Hypothalamus (tissue), 51 donors: Measurements from ENCODE around the gene ADK.

ENCODE experiments used
- DNase-seq, 51 donors: peaks; one replicate each; lab custom pipeline; 2025; lab: John Stamatoyannopoulos, UW

The ADK gene

DNA sequence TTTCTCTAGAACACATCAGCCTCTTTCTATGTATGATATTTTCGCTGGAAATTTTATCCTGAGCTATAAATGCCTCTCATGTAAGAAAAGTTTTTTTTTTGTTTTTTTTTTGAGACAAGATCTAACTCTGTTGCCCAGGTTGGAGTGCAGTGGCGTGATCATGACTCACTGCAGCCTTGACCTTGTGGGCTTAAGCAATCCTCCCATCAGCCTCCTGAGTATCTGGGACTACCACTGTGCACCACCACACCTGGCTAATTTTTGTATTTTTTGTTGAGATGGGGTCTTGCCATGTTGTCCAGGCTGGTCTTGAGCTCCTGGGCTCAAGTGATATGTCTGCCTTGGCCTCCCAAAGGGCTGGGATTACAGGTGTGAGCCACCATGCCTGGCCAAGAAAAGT lies 80.4 kb downstream of the ADK start:
- no peak for DNase-seq

DNA sequence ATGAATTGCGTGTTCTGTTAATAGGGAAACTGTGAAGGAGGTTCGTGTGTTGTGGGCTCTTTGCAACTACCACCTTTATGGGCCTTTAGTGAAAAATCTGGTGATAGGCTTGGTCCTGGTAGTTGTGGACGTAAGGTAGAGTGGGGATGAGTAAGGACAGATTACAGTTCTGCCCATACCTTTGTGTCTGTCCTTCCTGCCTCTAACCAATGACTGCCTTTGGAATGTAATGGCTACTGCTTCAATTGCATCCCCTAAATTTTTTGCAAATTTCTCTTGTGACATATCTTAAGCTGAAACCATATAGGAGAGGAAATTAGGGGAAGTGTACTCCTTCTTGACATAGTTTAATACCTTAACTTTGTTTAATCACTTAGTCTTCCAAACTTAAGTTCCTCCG lies 82.3 kb downstream of the ADK start:
- DNase-seq = no peak

DNA sequence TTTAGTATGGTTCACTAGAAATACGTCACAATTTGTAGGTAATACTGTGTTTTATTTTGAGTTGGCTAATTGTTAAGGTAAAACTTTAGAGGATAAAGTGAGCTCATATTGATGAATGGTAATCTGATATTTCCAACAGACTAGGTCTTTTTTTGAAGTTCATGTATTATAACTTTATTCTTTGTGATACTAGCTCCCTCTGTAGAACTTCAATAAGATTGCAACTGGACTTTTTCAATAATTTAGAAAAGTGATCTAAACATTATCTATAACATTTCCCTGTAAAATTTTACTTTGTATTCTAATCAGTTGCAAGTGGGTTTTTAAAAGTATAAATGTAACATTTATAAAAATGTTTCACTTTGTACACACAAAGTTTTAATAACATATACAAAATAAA lies 83.5 kb downstream of the ADK start:
- DNase-seq = no peak

- peak in 1 of 51 donors; percentile 2 for DNase-seq
Measured at GRCh38 chr10:74238031-74238431, 87.0 kb downstream of the ADK start.

DNA sequence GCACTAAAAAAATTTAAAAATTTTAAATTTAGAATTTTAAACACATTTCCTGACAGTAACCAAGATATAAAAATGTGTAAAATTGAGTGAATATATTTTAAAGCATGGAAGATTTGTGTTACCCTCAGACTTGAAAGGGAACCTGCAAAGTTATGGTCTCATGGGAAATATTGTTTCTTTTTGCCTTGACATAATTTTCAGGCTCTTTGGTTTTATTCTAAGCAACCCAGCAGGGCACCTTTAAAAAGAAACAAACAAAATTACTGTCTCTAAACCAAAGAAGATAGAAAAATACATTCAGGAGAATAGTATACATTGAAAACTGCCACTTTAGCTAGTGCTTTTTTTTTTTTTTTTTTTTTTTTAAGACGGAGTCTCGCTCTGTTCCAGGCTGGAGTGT lies 87.5 kb downstream of the ADK start:
- no peak for DNase-seq

- DNase-seq = no peak
Measured at GRCh38 chr10:74243067-74243466, 92.0 kb downstream of the ADK start.

DNA sequence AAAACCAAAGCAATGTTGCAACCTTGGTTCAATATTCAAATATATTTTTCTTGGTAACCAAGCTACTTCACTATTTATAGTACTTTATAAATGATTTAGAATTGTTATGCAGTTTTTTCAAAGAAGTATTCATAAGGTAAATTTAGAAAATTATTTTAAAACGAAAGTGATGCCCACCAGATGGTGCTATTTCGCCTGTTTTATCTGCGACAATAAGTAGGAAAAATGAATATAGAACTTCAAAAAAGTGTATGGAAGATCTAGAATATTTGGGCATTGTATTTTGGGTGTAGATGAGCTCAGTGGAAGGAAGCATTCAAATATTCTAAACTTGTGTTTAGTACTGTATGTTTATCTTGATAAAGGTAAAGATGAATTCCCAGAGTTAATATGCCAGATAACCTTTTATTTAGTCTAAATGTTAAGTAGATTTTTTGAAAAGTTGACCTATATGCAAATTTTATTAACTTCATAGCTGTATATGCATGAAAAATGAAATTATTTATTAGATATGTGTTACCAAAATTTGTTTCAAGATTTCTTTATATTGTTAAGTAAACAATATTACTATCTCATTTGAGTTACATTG lies 93.2 kb downstream of the ADK start:
- DNase-seq = peak in 1 of 51 donors; percentile 24

- no peak for DNase-seq
Measured at GRCh38 chr10:74244807-74245206, 93.8 kb downstream of the ADK start.

- no peak for DNase-seq
Measured at GRCh38 chr10:74246495-74246894, 95.5 kb downstream of the ADK start.

DNA sequence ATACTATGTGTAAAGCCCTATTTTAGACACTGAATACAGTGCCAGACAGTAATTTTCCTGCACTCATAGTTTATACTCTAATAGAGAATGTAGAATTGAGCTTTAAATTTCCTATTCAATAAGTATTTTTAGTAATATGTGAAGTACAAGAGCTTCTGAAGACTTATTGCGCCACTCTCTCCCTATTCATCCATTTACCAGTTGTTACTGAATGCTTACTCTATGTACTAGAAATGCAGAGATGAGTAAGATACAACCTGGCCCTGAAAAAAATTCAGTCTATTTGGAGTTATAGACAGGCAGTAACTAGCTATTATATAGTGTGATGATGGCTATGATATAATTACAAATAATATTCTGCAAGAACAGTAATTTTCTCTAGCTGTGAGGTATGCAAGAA lies 98.8 kb downstream of the ADK start:
- no peak for DNase-seq

DNA sequence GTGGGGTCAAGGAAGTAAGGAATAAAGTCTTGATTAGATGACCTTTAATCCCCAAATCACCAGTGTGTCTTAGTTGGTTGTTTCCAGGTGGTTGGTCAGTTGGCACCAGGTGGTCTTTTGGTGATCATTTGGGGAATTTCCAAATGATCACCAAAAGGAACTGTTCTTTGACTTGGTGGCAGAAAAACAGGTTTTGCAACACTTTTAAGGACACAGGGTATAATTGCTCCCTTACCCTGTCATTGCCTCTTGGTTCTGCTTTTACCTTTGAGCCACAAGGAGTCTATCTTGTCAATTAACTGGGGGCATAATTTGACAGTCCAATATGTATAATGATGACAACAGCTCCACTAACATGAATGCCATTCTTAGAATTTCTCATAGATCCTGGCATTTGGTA lies 104.2 kb downstream of the ADK start:
- no peak for DNase-seq

- DNase-seq = no peak
Measured at GRCh38 chr10:74255888-74256357, 104.9 kb downstream of the ADK start.

GRCh38 chr10:74262856-74263255 lies 111.8 kb downstream of the ADK start:
- DNase-seq = no peak

DNA sequence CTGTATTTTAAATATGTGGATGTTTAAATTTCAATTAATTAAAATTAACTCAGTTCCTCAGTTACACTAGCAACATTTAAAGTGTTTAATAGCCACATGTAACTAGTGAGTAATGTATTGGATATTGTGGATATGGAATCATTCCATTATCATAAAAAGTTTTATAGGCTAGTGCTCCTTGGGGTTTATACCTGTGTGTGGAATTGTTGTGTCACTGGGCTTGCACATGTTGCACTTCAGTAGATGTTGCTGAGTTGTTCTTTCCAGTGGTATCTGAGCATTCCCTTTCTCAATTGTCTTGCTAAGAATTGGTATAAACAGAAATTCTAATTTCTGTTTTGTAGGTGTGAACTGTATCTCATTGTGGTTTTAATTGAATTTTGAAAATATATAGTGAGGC lies 113.0 kb downstream of the ADK start:
- no peak for DNase-seq

GRCh38 chr10:74272288-74272687 lies 121.3 kb downstream of the ADK start:
- DNase-seq = no peak

- DNase-seq = no peak
Measured at GRCh38 chr10:74275755-74276290, 124.8 kb downstream of the ADK start.

- no peak for DNase-seq
Measured at GRCh38 chr10:74276416-74276815, 125.4 kb downstream of the ADK start.

DNA sequence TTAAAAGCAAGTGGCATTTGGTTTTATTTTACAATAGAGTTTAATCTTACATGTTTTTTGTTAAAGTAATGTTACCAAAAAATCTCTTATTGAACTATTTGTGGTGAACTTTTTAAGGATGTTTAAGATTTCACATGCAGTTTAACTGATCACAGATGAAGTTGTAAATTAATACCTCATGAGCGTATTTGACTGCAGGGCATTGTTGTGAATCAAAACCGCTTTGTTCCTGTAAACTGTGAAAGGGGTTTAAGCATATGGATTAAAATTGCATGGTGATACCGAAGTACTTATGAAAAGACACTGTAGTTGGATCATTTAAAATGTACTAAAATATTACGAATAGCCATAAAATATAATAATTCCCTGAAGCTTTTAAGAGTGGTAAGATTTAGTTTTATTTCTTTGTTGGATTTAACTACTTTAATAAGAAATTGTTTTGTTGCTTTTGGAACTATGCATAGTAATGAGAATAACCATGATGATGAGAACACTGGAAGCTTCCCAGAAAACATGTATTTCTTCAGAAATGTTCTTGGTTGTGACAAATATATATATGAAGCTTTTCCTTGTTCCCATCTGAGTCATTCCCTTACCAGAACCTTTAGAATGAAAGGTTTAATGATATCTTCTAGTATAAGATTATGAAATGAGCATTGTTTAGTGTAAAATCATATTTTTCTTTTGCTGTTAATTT lies 131.3 kb downstream of the ADK start:
- DNase-seq = no peak

DNA sequence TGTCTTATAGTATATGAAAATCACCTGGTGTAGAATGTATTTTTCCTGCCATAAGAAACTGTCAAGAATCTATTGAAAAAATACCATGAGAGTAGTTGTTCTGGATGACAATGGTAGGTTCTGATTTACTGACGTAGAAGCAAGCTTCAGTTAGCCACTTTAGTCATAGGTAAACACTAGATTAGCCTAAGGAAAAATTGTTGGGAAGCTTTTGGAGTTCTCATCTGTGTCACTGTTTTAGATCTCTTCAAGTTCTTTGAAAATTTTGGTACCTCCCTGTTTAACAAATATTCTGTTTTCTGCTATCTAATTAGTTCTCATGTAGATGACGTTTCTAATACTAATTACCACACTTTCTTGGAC lies 131.8 kb downstream of the ADK start:
- no peak for DNase-seq

GRCh38 chr10:74289188-74289587 lies 138.2 kb downstream of the ADK start:
- DNase-seq = no peak

GRCh38 chr10:74289951-74290350 lies 138.9 kb downstream of the ADK start:
- DNase-seq = no peak

GRCh38 chr10:74290708-74291107 lies 139.7 kb downstream of the ADK start:
- no peak for DNase-seq
